ELR (cell line): ENCODE data around the gene DIAPH3.

Experiments used
- DNase-seq: peaks from one replicate; pipeline ENCODE4 v3.0.0-alpha.2; 2015; ENCODE audit warnings: low read depth

DIAPH3 gene

DNA sequence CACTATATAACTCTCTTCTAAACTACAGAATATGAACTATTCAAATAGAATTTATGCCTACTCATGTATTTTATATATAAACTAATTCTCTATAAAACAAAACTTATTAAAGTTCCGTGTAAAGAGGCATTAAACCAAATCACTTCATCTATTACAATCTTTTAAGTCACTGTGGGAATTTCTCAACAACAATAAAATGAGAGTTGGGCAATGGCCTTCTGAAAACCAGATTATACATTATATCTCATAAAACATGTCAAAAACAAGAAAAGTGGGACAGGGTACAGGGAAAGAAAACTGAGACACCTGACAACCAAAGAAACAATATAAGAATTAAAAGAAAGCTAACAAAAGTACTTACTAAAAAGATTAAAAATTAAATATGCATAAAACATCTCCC, 145.2 kb downstream of the DIAPH3 start:
- DNase-seq, result no peak

DNA sequence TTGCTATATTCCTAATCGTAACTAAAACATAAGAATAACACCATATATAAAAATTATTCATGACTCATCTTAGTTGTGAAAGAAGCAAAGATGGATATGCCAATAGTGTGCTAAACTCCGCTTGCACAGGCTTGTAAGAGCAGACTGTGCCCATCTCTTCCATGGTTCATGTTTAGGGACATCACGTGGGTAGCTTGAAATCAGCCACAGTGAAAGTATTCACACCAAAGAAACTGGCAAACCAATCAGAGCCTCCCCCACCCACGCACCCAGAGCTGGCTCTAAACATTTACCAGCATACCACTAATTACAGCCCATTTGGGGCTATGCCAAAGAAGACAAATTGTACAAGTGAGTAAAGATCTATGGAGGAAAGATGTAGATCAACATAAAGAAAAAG, 147.5 kb downstream of the DIAPH3 start:
- DNase-seq, result no peak

DNA sequence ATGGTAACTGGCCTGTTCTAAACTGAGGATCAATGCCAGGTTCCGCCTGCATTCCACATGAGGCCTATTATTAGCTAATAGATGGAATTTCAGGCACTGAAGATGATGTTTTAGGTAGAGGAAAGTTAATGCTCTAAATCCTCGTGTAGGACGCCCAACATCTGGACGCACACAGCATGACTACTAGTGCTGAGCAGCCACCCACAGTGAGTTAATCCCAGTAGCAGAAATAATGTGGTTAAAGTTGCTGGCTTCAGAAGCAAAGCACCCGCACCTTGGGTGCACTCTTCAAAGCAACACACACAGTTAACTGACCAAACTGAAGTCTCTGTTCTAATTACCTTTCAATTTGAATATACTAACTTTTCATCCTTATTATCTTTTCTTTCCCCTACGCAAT, 150.6 kb downstream of the DIAPH3 start:
- no peak for DNase-seq

DNA sequence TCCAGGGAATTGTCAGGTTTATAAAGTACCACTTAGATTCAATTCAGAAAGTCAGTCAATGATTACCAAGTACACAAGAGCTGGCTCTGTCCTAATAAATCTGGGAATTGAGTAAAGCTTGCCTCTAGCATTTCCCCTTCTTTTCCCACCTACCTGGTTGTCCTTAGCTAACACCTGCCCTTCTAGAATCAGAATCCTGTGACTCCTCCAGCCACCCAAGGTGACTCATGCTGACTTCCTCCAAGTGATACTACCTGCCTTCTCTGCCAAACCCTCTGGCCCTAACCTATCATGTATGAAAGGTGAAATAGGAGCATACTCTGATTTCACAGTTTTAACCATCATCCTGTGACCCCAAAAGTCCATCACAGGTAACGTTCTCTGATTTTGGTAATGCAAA, 151.2 kb downstream of the DIAPH3 start:
- peak; percentile 4 for DNase-seq

DNA sequence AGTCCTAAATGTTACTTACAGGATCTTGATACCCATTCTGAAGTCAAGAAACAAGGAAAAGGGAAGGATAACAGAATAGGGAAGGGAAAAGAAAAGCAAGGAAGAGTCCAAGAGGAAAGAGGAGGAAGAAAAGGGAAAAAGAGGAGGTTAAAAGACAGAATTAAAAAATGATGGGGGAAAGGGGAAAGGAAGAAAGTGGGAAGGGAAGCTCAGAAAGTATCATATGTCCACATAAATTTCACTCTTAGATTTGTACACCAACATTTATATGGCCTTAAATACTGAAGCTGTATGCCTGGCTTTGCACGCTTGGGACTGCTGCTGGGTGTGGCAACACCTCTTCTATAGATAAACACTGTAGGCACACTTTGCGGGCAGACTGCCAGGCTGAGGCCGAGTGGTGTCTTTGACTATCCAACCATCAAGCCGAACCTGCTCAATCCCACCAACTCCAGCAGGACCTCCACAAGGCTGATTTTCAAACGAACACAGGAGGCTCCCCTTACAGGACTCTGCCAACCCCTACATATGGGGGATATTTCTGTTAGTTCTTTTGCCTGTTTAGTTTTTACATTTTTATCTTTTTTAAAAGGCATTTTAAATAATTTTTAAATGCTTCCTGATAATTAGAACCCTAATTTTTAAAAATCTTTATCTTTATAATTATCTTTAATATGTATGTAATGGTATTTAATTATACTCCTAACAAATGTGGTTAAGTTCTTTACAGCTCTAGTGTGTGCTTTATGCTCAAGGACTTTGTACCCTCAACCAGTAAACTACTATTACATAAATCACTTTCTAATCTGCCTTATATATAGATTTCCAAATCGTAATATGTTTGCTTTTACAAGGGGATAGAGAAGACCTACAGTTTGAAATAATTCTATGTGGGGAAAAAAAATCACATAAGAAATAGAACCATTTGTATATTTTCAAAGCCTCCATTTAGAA, 154.2 kb downstream of the DIAPH3 start:
- no peak for DNase-seq

DNA sequence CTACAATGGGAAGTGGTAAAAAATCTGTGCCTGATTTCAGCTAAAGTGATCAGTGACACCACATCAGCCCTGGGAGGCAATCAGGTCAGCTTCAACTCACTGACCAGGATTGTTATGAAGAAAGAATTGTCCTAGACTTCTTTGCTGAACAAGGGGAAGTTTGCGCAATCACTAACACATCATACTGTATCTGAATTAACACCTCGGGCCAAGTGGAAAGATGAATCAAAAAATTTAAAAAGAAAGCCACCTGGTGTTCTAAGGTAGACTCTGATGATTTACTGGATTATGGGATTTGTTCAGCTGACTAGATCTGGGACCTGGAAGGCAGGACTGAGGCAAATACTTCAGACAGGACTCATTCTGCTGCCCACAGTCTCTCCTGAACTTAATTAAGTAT, 161.8 kb downstream of the DIAPH3 start:
- DNase-seq, result no peak

DNA sequence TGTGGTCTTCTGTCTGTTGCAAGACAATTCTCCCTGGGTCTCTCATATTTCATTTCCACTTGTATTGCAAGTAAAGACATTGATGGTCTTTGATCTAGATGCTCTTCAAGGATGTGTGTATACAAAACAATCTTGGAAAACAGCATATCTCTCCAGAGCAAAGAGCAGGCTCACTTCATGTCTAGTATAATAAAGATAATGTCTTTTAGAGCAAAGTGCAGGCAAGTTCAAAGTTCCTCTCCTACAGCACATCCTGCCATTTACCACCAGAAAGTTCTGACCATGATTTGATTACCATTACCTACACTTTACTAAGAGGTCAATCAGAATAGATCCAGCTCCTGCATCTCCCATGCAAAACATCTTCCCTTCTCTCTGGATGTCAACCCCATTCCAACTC, 162.8 kb downstream of the DIAPH3 start:
- no peak for DNase-seq

DNA sequence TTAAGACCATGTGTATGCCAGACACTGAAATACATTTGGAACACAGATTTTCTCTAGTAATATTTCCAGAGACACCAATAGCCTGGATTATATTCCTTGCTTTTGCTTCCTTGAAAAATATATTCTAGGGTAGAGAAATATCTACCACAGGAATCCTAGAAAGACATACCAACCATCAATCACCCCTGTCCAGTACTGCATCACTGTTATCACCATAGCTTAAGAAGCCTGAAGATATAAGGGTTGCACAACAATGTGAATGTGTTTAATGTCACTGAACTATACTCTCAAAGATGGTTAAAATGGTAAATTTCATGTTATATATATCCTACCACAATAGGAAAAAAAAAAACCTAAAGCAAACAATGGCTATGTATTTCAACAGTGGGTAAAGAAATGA, 163.6 kb downstream of the DIAPH3 start:
- DNase-seq, result no peak

DNA sequence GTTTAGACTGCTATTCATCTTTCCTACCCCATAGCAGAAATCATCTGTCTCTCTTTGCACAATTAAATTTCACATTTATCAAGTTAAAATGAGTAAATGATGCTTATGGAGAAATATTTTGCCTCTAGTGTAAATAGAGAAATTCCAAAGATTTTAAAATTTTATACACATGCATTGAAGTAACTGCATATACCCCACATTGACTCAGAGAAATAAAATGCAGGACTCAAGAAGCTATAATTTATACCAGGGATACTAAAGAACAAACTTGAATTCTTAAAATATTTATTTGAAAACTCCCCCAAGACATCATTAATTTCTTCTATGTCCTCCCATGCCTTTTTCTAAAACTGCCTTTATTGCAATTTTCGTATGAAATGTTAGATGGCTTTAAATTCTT, 165.8 kb downstream of the DIAPH3 start:
- no peak for DNase-seq

DNA sequence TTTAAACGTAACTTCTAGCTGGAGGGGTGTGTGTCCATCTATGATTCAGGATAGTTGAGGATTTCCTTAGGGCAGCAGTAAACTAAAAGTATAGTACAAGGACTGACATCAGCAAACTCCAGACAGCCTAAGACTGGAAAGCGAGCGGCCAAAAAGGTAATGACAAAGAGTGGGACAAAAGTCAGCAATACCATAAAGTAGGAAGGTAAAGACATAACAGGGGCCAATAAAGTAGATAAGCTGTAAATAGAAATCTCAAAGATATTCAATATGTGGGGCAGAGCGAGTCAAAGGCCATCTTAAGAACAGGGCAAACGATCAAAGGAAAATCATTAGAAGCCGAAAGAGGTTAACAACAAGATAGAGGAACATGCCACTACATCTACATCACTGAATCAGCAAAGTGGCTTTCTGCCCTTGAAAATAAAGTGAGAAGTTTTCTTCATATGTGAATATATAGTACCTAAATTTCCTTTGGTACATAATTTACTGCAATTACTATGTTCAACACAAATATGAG, 167.2 kb downstream of the DIAPH3 start:
- DNase-seq, result no peak

DNA sequence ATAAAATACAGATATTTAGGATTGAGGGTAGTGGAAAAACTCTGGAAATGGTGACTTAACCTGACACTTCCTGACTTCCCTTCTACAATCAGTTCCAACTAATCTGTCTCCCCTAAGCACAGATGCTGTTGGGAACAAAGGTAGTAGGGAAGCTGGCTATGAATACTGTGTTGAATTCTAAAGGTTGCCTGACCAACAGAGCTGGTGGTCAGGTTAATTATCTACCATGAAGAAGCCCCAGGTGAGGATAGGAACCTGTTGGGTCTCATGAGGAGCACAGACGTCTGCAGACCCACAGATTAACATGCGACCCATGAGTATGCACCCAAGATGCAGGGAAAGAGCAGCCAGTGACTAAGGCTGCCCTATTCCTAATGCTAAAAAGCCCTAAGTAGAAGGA, 172.3 kb downstream of the DIAPH3 start:
- no peak for DNase-seq

DNA sequence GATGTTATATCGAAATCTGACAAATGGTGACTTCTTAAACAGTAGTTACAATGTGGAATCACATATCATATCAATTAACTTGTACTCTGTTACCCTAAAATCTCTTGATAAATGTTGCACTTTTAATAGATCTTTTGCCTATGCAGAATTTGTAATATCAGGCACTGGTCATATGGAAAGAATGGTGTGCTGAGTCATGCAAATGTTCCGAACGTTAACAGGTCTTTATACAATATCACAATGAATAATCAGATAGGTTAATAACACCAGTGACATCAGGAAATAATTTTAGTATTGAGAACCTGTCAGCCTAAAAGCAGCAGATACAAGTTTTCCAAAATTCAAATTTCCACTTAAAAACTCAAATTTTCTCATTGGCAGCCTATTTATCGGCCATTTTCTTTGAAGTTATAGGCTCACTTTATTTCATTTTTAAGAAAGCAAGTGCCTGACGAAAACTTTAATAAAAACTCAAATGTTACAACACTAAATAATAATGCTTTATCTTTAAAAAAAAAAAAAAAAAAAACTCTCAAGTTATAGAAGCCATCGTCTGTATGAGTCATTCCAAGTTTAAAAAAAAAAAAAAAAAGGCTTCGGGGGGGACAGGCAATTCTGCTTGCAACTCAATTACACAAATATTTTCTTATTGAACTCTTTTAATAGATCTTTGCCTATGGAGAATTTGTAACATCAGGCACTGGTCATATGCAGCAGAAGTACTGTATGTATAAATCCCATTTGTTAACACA, 180.9 kb downstream of the DIAPH3 start:
- peak; percentile 54 for DNase-seq

DNA sequence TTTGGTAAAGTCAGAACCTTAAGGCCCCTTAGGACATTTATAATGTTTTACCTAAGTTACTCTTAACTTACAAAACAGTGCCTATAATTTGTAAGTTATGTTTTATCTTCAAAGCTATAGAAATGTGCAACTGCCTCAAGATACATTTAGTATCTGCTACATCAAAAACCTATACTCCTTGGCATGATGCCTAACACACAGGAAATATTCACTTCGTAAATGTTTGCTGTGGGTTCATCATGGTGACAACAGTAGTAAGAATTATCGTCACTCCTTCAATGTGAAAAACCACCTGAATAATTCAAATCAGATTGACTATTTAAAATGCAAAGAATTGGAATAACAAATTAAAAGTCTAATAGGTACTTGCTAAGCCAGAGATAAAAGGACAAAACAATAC, 184.1 kb downstream of the DIAPH3 start:
- DNase-seq, result no peak

DNA sequence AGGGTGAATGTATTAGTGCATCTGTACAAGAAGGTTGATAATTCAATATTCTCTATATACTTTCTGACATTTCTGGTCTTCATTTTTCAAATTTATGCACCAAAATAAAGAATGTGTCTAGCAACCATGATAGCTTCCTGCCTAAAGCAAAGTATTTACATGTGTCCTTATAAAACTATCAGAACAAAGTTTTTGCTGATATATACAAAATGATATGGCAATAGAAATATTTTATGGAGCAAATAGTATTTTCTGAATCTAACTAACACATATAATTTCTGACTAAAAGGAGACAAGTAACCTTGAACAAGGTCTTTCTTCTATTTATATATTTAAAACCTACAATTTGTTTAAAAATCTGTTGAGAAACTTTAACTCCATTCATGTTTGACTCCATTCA, 184.9 kb downstream of the DIAPH3 start:
- DNase-seq, result no peak

DNA sequence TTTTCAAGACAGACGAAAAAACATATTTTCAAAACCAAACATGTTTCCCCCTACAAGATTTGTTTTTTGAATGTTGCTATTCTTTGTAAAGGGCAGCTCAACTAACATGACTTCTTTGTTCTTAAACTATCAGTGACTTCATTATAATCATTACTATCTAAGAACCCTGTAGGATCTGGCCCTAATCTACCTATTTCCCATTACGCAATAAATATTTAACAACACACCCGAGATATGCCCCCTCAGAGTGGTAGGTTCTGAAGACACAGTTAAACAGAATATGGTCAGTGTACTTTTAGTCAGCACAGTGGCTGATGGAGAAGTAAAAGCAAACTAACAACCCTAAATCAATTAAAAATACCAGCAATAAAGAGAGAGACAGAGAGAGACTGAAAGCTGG, 186.9 kb downstream of the DIAPH3 start:
- no peak for DNase-seq

DNA sequence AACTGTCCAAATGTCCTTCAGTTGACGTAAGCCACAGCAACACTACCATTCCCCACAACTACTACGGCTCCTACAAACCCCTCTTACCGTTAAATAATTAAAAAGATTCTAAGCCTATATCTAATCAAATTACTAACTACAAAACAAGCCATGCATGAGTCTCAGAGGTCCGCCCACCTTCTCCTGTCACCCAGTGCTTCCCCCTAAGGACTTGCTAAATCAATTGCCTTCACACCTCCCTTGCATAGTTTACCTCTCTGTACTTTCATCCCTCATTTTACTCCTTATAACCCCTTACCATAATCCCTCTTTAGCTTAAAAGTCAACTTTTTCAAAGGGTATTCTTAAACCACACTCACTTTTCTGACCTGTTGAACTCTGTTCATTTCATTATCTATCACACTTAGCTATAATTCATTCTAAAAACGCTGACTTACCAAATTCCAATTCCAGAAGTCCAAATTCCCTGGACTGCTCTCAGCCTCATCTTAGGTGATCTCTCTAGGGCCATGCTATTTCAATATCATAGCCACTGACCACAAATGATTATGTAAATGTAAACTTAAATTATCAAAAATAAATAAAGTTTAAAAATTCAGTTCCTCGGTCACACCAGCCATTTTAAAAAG, 187.8 kb downstream of the DIAPH3 start:
- DNase-seq, result no peak

DNA sequence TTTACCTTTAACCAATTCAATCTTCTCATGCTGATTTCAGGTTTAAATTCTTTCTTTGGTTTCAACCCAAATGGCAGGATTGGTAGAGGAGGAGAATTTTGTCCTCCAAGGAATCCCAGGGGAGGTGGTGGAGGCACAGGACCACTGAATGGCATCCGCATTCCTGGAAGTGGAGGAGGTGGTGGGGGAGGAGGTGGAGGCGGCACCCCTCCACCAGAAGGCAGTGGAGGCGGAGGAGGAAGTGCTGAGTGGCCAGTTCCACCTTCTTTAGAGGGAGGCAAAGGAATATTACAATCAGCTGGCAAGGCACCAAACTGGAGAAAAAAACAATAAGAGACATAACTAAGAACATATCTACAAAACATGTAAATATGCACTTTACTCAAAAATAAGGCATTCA, 192.9 kb downstream of the DIAPH3 start:
- no peak for DNase-seq

DNA sequence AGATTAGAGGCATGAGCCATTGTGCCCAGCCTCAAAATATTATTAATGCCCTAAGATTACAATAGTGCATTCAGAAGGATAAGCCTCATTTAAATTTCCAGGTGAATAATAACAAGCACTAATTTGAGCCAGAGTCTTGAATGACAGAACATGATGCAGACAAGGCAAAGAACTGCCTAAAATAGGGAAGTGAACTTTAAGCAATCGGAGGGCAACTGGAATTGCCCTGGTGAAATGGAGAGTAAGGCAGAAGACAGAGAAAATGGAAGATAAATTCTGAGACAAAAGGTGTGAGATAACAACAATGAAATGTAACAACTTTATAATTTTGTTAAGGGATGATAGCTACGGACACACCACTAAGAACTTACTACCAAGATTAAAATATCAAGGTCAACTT, 199.9 kb downstream of the DIAPH3 start:
- no peak for DNase-seq

DNA sequence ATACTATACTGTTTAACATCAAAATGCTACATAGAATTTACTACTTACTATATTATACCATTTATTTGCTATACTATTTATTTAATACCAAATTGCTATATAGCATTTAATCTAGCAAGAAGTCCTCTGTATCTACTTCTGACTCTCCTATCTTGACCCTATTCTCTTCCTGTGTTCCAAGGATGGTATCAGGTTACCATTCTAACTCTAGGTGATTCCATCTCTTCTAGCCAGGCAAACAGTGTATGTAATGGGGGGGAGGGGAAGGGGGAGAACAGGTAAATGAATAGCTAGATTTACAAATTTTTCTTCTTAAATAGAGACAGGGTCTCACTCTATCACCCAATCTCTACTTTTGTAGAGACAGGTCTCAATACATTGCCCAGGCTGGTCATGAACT, 200.3 kb downstream of the DIAPH3 start:
- DNase-seq, result no peak

DNA sequence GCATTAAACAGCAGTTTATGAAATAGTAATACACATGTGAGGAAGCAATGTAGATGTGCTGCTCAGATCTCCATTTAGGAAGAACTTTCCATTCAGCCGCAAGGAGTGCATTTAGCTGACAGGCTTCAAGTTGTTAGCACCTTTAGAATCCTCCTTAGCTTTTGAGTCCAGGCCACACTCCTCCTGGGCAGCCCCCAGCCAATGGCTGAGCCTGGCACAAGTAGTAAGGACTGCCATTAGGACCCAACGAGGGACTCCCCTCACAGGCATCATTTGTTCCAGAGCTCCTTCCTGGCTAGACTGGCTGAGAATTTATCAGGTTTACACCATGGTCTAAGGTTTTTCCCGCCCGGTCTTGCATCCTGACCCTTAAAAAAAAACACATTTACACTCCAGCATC, 201.4 kb downstream of the DIAPH3 start:
- DNase-seq, result no peak

DNA sequence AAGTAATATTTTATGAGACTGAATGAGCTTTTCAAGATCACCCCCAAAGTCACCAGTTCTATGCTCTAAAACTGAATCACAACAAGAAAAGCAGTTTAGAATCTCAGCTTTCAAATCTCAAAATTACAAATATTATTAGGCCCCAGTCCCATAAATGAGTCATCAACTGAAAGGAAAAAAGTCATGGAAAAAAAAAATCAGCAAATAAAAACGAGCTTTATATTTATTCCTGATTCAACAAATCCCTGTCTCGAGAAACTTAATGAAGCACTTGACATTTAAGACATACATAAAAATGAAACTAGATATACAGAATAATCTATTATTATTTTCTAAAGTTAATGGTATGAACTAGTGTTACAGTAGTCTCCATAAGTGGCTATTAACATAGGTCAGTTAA, 203.0 kb downstream of the DIAPH3 start:
- no peak for DNase-seq

DNA sequence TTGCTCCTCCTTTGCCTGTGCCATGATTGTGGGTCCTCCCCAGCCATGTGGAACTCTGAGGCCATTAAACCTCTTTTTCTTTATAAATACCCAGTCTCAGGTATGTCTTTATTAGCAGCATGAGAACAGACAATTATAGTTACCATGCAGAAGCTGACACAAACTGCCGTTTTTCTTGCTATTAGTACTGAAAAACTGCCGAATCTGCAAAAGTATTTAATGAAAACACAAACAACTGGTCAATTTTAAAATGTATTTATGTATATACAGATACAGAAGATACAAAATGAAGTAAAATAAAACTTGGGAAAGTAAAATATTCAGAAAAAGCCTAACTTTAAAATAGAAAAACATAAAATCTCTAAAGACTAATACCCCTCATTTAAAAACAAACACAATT, 206.3 kb downstream of the DIAPH3 start:
- no peak for DNase-seq

DNA sequence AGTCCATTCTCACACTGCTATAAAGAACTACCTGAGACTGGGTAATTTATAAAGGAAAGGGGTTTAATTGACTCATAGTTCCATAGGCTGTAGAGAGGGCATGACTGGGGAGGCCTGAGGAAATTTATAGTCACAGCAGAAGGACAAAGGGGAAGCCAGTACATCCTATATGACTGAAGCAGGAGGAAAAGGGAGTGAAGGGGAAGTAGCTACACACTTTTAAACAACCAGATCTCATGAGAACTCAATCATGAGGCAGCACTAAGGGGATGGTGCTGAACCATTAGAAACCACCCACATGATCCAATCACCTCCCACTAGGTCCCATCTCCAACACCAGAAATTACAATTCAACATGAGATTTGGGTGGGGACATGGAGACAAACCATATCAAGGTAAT, 209.1 kb downstream of the DIAPH3 start:
- no peak for DNase-seq
